Activated T-cell treated with anti-CD3 and anti-CD28 coated beads for 4 hours (primary cell): ENCODE measurements around the gene LCMT1.
"Not testable (repeated sequence)": the region's sequence is repeated elsewhere in the genome, so short reads cannot be mapped to it uniquely, and the experiment has no call there.

Source experiments
- DNase-seq: peaks from one replicate; pipeline ENCODE4 v3.0.0-alpha.2; 2020

LCMT1 gene

DNA sequence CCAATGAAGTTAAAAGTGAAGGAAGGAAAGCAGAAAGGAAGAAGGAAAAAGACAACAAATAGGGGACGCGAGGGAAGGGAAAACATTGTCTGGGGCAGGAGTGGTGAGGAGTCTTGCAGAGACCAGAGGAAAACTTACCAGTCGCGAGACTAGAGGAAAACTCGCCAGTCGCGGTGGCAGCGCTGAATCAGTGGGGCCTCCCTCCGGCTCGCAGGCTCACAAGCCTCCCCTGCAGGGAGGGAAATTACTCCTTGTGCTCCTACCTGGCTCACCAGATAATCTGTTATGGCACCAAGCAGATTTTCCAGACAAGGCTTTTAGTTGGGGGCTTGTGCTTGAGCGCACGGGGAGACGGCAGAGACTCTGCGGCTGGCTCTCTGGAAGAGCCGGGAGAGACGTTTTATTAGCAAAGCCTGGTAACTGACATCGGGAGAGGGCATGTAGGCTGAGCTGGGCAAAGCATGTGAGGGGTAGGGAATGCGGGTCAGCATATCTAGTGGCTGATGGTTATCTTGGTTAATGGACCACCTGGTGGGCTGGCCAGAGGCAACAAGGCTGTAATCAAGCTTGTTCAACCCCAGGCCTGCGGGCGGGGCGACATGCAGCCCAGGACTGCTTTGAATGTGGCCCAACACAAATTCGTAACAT is 37.1 kb downstream of the LCMT1 start:
- DNase-seq, result no peak

DNA sequence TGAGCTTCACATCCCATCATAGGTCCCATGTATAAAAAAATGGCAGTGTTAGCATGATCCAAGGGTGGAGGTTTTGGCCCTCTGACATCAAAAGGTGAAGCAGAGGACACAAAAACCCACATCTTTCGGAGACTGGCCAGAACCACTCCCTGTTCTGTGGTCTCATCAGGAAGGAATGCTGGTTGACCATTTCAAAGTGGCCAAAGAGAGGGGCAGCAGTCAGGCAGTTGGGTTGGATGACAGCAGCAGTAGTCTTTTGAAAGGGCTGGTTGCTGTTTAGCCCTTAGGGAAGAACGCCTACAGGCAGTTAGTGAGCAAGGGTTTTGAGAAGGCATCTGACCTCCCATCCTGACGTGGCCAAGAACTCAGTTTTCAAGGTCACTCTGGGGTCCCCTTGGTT is 40.5 kb downstream of the LCMT1 start:
- no peak for DNase-seq

- no peak for DNase-seq
These were observed 44.3 kb downstream of the LCMT1 start for GRCh38 chr16:25155553-25156460.

- no peak for DNase-seq
These were observed 45.8 kb downstream of the LCMT1 start for GRCh38 chr16:25157271-25157875.

DNA sequence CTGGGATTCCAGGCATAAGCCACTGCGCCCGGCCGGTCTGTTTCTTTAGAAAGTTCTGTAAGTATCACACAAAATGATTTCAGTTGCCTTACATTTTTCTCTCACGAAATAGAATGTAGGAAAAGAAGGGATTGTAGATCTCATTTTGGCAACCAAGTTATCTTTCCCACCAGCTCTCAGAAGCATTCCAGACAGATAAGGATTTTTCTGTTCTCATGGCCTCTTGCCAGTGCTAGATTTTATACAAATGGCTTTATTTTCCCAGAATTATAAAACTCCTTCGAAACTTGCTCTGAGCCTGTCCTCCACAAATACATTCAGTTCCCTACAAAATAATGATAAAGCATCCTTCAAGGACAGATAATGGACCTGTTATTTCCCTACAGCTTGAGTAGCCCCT is 46.9 kb downstream of the LCMT1 start:
- DNase-seq, result no peak

DNA sequence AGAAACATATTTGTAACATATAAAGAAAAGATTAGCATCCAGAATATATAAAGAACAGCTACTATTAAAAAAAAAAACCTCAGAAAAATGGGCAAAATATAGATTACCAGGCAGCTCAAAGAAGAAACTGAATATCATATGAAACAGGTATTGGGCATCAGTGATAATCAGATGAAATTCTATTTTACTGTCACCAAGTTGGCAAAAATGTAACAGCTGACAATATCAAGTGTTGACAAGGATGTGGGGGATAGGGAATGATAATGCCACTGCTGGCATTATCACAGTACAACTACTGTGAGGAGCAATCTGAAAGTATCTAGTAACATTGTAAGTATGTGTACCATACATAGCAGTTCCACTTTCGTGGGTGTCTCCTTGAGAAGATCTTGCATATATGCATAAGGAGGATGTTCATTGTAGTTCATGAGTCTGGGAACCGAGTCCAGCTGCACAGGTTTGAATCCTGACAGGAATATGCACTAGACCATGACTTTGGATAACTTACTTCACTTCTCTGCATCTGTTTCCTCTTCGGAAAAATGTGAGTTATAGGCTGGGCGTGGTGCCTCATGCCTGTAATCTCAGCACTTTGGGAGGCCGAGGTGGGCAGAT is 50.3 kb downstream of the LCMT1 start:
- DNase-seq, result no peak

GRCh38 chr16:25163683-25164082 is 52.1 kb downstream of the LCMT1 start:
- no peak for DNase-seq

DNA sequence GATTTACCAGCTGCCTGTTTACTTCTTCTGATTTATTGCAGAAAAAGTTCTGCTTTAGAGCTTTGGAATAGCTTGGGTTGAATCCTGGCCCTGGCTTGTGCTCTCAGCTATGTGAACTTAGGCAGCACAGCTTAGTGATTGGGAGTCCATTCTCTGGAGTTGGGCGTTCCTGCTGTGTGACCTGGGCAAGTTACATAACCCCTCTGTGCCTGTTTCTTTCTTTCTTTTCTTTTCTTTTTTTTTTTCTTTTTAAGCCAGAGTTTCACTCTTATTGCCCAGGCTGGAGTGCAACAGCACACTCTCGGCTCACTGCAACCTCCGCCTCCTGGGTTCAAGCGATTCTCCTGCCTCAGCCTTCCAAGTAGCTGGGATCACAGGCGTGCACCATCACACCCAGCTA is 53.7 kb downstream of the LCMT1 start:
- no peak for DNase-seq

- not testable (repeated sequence) for DNase-seq
These were observed 56.4 kb downstream of the LCMT1 start for GRCh38 chr16:25167920-25168319.

DNA sequence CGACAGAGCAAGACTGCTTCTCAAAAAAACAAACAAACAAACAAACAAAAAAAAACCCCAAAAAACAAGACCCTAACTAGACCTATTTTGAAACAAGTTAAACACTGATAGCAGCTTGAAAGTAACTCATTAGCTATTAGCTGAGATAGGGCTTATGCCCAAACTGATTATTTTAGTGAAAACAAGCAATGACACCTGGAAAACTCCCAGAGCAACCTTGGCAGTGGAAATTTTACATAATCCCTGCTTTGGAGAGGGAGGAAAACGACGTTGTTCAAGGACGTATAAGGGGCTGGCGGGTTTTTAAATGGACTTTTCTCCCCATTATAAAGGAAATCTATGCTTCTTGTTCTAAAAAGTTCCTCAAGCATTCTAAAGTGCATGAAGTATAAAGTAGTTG is 59.8 kb downstream of the LCMT1 start:
- no peak for DNase-seq

- DNase-seq, result no peak
These were observed 61.3 kb downstream of the LCMT1 start for GRCh38 chr16:25172831-25173230.

- DNase-seq, result no peak
These were observed 62.7 kb downstream of the LCMT1 start for GRCh38 chr16:25174285-25174684.

DNA sequence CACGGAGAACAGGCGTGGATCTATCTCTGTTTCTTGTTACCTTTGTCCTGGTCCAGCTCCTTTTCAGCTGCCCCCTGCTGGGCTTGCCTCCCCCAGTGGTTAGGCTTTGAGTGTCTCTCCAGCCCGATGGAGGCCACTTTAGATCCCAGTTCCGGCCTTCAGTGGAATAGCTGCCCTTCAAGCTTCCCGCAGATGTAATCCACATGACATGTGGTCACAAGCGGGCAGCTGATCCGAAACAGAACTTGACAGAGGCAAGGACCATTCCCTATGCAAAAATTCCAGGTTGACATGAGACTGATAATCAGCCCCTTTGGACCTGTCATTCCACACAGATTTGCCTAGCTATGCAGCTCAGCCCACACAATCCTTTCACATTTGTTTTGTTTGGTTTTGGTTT is 64.6 kb downstream of the LCMT1 start:
- no peak for DNase-seq

GRCh38 chr16:25177512-25177830 is 65.9 kb downstream of the LCMT1 start:
- DNase-seq, result no peak

DNA sequence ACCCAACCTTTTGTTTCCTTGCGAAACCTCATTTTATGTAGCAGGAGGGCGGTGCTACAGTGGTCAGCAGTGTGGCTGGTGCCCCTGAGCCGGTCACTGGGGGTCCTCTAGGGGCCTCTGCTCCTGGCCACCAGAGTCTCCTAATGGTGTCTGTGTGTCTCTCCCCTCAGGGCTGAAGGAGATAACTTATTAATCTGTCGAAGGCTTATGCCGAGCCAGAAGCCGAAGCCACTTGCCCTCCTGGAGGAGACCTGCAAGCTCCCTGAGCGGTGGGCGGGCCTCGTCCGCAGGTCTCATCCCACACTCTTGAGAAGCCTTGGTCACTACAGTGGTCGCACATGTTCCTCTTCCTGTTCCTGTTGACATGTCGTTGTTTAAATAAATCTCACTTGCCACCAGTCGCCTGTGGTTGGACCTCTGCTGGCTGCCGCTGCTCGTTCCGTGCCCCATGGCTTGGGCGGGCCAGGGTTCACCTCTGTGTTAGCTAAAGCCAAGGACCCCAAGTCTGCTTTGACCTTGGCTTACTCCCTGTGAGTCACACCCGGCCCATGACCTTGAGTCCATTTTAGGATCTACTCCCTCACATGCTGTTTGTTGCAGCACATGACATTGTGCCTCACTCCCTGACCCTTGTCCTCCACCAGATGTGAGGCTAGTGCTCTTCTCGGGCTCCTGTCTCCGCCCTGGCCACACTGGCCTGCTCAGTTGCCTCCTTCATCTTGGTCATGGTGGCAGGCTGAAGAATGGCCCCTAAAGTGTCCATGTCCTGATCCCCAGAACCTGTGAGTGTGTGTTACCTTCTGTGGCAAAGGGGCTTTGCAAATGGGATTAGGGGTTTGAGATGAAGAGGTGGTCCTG is 66.5 kb downstream of the LCMT1 start:
- no peak for DNase-seq

DNA sequence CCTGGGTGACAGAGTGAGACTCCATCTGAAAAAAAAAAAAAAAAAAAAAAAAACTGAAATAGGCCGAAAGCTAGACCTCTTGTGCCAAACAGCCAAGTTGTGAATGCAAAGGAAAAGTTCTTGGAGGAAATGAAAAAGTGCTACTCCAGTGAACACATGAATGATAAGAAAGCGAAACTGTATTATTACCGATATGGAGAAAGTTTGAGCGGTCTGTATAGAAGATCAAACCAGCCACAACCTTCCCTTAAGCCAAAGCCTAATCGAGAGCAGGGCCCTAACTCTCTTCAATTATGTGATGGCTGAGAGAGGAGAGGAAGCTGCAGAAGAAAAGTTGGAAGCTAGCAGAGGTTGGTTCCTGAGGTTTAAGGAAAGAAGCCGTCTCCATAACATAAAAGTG is 69.7 kb downstream of the LCMT1 start:
- DNase-seq, result not testable (repeated sequence)

- DNase-seq, result no peak
These were observed 73.2 kb downstream of the LCMT1 start for GRCh38 chr16:25184771-25185170.

GRCh38 chr16:25187491-25187795 is 75.9 kb downstream of the LCMT1 start:
- no peak for DNase-seq

- DNase-seq, result no peak
These were observed 77.8 kb downstream of the LCMT1 start for GRCh38 chr16:25189305-25189704.

DNA sequence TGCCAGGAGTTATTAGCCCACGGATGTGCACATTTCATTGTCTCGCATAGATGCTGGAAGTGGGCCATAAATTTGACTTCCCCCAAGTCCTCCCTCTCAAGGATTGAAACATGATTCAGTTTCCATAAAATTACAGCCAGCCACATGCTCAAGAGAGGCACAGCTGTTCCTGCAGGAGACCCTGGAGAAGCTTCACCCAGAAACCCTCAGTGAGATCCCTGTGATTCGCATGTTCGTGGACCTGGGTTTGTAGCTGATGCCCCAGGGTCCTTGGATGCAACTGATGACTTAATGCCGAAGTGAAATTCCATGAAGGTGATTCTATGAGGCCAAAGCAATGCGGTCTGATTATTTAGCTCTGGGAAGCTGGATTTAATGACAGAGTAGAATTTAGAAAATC is 80.6 kb downstream of the LCMT1 start:
- no peak for DNase-seq

DNA sequence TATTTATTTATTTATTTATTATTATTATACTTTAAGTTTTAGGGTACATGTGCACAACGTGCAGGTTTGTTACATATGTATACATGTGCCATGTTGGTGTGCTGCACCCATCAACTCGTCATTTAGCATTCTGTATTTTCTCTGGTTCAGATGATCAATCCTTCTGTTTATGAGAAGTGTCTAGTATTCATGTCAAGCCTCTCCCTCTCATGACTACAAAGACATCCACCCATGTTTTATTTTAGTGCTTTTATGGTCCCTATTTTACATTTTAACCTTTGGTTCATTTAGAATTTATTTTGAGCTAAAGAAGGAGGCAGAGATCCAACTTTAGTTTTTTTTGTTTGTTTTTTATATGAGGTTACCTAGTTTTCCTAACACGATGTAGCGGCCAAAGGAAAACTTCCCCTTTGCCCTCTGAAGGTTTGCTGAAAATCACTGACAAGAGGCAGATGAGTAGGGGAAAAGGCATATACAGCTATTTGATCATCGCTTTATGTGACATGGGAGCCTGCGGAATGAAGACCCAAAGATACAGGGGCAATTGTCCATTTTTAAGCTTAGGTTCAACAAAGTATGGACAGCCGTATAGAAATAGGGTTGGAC is 82.8 kb downstream of the LCMT1 start:
- no peak for DNase-seq

- no peak for DNase-seq
These were observed 86.5 kb downstream of the LCMT1 start for GRCh38 chr16:25198021-25198420.

- no peak for DNase-seq
These were observed 87.9 kb downstream of the LCMT1 start for GRCh38 chr16:25199457-25199856.
